ENCODE measurements around the gene EPRS1. TPM values are rescaled to one million over a fixed set of nuclear protein-coding genes. Genes with fewer than 3 reads are reported as not detected.

Gene EPRS1
- total RNA-seq, 1 donor from 2014 or later, result 36.3 TPM

GRCh38 chr1:220005489-220005888 is 40.8 kb downstream of the EPRS1 start:
- intact Hi-C loops (cut with DNase I), result no loop called here
- Histone ChIP-seq H3K4me3 (no peak overlapping the region), H3K27me3 (no peaks in the 10 kb centered on the region), H3K4me1 (no peaks in the 10 kb centered on the region), H3K27ac (no peak overlapping the region), H3K36me3 (peaks cover 0 to 59% of the 10 kb centered on the region in 2 donors), H3K9me3 (no peaks in the 10 kb centered on the region)
- TF ChIP-seq POLR2A (IDR thresholded peaks at IDR 0.05) (no peak), CTCF (IDR thresholded peaks at IDR 0.05) (no peak)
- DNase-seq (ENCODE audit: extremely low spot score in 2 of 2), result no peak

- Histone ChIP-seq H3K9me3 (no peaks in the 10 kb centered on the region), H3K27ac (no peak overlapping the region), H3K27me3 (no peaks in the 10 kb centered on the region), H3K36me3 (peaks cover 0 to 66% of the 10 kb centered on the region in 2 donors), H3K4me1 (no peaks in the 10 kb centered on the region), H3K4me3 (no peak overlapping the region)
- DNase-seq (ENCODE audit: extremely low spot score in 2 of 2), result no peak
- TF ChIP-seq POLR2AphosphoS5 (IDR thresholded peaks at IDR 0.05; ENCODE audit: insufficient read depth in 1 of 2, low read depth in 1 of 2) (no peak), POLR2A (IDR thresholded peaks at IDR 0.05) (no peak), CTCF (IDR thresholded peaks at IDR 0.05) (no peak)
- intact Hi-C loops (cut with DNase I), result no loop called here
These were observed 42.5 kb downstream of the EPRS1 start for GRCh38 chr1:220003610-220004299.

GRCh38 chr1:220003015-220003414 is 43.3 kb downstream of the EPRS1 start:
- H3K4me1 ChIP-seq, result no peaks in the 10 kb centered on the region
- H3K9me3 ChIP-seq, result no peaks in the 10 kb centered on the region
- TF ChIP-seq CTCF (IDR thresholded peaks at IDR 0.05), result no peak
- no peaks in the 10 kb centered on the region for H3K27me3 ChIP-seq
- intact Hi-C loops (cut with DNase I), result no loop called here
- peaks cover 0 to 67% of the 10 kb centered on the region in 2 donors for H3K36me3 ChIP-seq
- H3K27ac ChIP-seq, result no peak overlapping the region
- DNase-seq (ENCODE audit: extremely low spot score in 2 of 2), result no peak
- no peak overlapping the region for H3K4me3 ChIP-seq

- H3K27me3 ChIP-seq, result no peaks in the 10 kb centered on the region
- no peak overlapping the region for H3K27ac ChIP-seq
- no peaks in the 10 kb centered on the region for H3K4me1 ChIP-seq
- TF ChIP-seq POLR2AphosphoS5 (IDR thresholded peaks at IDR 0.05; ENCODE audit: insufficient read depth in 1 of 2, low read depth in 1 of 2) (no peak), POLR2A (IDR thresholded peaks at IDR 0.05) (no peak), CTCF (IDR thresholded peaks at IDR 0.05) (no peak)
- H3K4me3 ChIP-seq, result no peak overlapping the region
- peaks cover 0 to 77% of the 10 kb centered on the region in 2 donors for H3K36me3 ChIP-seq
- H3K9me3 ChIP-seq, result no peaks in the 10 kb centered on the region
- intact Hi-C loops (cut with DNase I), result no loop called here
- DNase-seq (ENCODE audit: extremely low spot score in 2 of 2), result no peak
These were observed 45.2 kb downstream of the EPRS1 start for GRCh38 chr1:220001095-220001501.

GRCh38 chr1:219999821-220000220 is 46.5 kb downstream of the EPRS1 start:
- Histone ChIP-seq H3K27ac (no peak overlapping the region), H3K9me3 (no peaks in the 10 kb centered on the region), H3K4me1 (no peaks in the 10 kb centered on the region), H3K4me3 (no peak overlapping the region), H3K36me3 (peaks cover 0 to 83% of the 10 kb centered on the region in 2 donors), H3K27me3 (no peaks in the 10 kb centered on the region)
- intact Hi-C loops (cut with DNase I), result no loop called here
- no peak for DNase-seq (ENCODE audit: extremely low spot score in 2 of 2)
- no peak for TF ChIP-seq POLR2AphosphoS5 (IDR thresholded peaks at IDR 0.05; ENCODE audit: insufficient read depth in 1 of 2, low read depth in 1 of 2)
- no peak for TF ChIP-seq CTCF (IDR thresholded peaks at IDR 0.05)
- TF ChIP-seq POLR2A (IDR thresholded peaks at IDR 0.05), result no peak
